GM18526 (cell line): ENCODE data around the gene AGPAT3.

Experiments used
- POLR2A ChIP-seq: IDR thresholded peaks from 3 replicates; pipeline ENCODE4 v1.6.1; 2011; ENCODE audit not compliant: insufficient read length; ENCODE audit errors: extremely low read depth

Gene AGPAT3

GRCh38 chr21:43886565-43886964, 21.5 kb downstream of the AGPAT3 start:
- TF ChIP-seq POLR2A, result no peak

- TF ChIP-seq POLR2A, result no peak
Measured at GRCh38 chr21:43889069-43889468, 24.0 kb downstream of the AGPAT3 start.

- TF ChIP-seq POLR2A, result no peak
Measured at GRCh38 chr21:43890042-43890441, 25.0 kb downstream of the AGPAT3 start.

GRCh38 chr21:43892334-43892733, 27.3 kb downstream of the AGPAT3 start:
- TF ChIP-seq POLR2A, result no peak

GRCh38 chr21:43892984-43893535, 28.0 kb downstream of the AGPAT3 start:
- TF ChIP-seq POLR2A, result no peak

GRCh38 chr21:43893536-43894205, 28.6 kb downstream of the AGPAT3 start:
- TF ChIP-seq POLR2A, result no peak

- no peak for TF ChIP-seq POLR2A
Measured at GRCh38 chr21:43894206-43894577, 29.2 kb downstream of the AGPAT3 start.

GRCh38 chr21:43895196-43895595, 30.2 kb downstream of the AGPAT3 start:
- TF ChIP-seq POLR2A, result no peak

- TF ChIP-seq POLR2A, result no peak
Measured at GRCh38 chr21:43899307-43900077, 34.5 kb downstream of the AGPAT3 start.

- TF ChIP-seq POLR2A, result no peak
Measured at GRCh38 chr21:43900078-43900385, 35.0 kb downstream of the AGPAT3 start.

- TF ChIP-seq POLR2A, result no peak
Measured at GRCh38 chr21:43900690-43901089, 35.7 kb downstream of the AGPAT3 start.

GRCh38 chr21:43902441-43902840, 37.4 kb downstream of the AGPAT3 start:
- no peak for TF ChIP-seq POLR2A

- TF ChIP-seq POLR2A, result no peak
Measured at GRCh38 chr21:43903451-43904091, 38.5 kb downstream of the AGPAT3 start.

- no peak for TF ChIP-seq POLR2A
Measured at GRCh38 chr21:43904331-43904781, 39.3 kb downstream of the AGPAT3 start.

- no peak for TF ChIP-seq POLR2A
Measured at GRCh38 chr21:43905726-43906455, 40.9 kb downstream of the AGPAT3 start.

GRCh38 chr21:43906585-43907370, 41.8 kb downstream of the AGPAT3 start:
- no peak for TF ChIP-seq POLR2A
